BE2C (cell line): Measurements from ENCODE around the gene FKBP4.
A peak's percentile ranks its signal among the peaks of the same experiment; 100 is the strongest.

Source experiments
- DNase-seq: peaks from one replicate; pipeline ENCODE4 v3.0.0-alpha.2; 2020
- H3K27me3 ChIP-seq: fragments of 250-450 bp; sonication (Bioruptor Pico); 2 replicates; pipeline ENCODE4 v1.5.1; 2020; ENCODE audit warnings: mild to moderate bottlenecking
- H3K36me3 ChIP-seq: fragments of 250-450 bp; sonication (Bioruptor Pico); 2 replicates; pipeline ENCODE4 v1.5.1; 2020; ENCODE audit warnings: mild to moderate bottlenecking
- H3K4me1 ChIP-seq: fragments of 250-450 bp; sonication (Bioruptor Pico); 2 replicates; pipeline ENCODE4 v1.5.1; 2020
- H3K4me3 ChIP-seq: 2 replicates; pipeline ENCODE4 v1.5.1; 2011; ENCODE audit warnings: low read depth, low read length
- H3K9me3 ChIP-seq: fragments of 250-450 bp; sonication (Bioruptor Pico); 2 replicates; pipeline ENCODE4 v1.5.1; 2020
- TF ChIP-seq, protein P1 (sequence below): IDR thresholded peaks from 2 replicates; pipeline ENCODE4 v1.5.1; 2012; ENCODE audit warnings: mild to moderate bottlenecking, low read depth, low read length

Gene FKBP4

DNA sequence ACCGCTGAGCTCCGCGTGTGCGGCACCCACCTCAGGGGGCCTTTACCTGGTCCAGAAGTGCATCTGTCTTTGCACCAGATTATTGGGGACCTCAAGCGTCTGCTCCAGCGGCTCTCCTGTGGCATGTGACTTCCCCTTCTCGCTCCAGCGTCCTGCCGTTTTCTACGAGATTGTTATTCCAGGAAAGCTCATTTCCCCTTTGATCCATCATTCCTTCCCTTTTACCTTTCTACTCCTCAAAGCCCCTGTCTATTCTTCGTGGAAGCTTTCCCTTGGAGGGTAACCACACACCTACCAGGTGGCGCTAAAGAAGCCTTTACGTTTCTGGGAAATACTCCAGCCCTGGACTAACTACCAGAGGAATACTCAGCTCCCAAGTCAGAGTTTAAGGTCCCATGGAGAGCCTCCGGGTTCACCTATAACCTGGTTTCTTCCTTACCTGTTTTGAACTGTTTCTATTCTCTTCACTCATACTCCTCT, 1.5 kb downstream of the FKBP4 start:
- peak overlapping the region; percentile 94 for H3K4me3 ChIP-seq
- TF ChIP-seq, protein P1, sequence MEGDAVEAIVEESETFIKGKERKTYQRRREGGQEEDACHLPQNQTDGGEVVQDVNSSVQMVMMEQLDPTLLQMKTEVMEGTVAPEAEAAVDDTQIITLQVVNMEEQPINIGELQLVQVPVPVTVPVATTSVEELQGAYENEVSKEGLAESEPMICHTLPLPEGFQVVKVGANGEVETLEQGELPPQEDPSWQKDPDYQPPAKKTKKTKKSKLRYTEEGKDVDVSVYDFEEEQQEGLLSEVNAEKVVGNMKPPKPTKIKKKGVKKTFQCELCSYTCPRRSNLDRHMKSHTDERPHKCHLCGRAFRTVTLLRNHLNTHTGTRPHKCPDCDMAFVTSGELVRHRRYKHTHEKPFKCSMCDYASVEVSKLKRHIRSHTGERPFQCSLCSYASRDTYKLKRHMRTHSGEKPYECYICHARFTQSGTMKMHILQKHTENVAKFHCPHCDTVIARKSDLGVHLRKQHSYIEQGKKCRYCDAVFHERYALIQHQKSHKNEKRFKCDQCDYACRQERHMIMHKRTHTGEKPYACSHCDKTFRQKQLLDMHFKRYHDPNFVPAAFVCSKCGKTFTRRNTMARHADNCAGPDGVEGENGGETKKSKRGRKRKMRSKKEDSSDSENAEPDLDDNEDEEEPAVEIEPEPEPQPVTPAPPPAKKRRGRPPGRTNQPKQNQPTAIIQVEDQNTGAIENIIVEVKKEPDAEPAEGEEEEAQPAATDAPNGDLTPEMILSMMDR: no peak
- H3K9me3 ChIP-seq: no peaks in the 10 kb centered on the region
- H3K36me3 ChIP-seq: peaks cover 53% of the 10 kb centered on the region
- no peak for DNase-seq
- H3K4me1 ChIP-seq: peaks cover 4% of the 10 kb centered on the region; the same call in 1 of the 2 replicates
- no peaks in the 10 kb centered on the region for H3K27me3 ChIP-seq

DNA sequence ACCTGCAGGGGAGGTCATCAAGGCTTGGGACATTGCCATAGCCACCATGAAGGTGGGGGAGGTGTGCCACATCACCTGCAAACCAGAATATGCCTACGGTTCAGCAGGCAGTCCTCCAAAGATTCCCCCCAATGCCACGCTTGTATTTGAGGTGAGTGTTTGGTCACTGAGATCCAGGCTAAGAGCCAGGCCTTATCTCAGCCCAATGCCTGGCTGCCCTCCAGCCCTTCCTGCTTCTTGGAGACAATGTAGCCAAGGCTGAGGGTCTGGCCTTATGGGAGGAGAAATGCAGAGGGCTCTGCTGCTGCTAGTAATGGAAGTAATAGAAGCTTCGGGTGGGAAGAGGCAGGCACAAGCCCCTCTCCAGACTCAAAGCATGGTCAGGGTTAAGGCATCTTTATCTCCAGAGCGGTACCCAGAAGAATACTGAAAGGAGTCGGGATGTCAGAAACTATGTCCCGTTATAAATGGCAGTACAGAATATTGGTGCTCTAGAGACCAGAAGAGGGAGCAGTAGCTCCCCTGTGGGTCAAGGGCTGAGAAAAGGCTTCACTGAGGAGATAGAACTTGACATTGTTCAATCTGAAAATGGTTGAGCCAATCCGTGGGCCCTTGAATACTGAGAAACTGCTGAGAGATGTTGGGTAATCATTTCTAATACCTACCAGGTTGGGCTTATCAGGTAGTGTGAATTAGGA, 3.1 kb downstream of the FKBP4 start:
- TF ChIP-seq, protein P1: peak; percentile 11
- peaks cover 69% of the 10 kb centered on the region for H3K36me3 ChIP-seq
- DNase-seq: no peak

DNA sequence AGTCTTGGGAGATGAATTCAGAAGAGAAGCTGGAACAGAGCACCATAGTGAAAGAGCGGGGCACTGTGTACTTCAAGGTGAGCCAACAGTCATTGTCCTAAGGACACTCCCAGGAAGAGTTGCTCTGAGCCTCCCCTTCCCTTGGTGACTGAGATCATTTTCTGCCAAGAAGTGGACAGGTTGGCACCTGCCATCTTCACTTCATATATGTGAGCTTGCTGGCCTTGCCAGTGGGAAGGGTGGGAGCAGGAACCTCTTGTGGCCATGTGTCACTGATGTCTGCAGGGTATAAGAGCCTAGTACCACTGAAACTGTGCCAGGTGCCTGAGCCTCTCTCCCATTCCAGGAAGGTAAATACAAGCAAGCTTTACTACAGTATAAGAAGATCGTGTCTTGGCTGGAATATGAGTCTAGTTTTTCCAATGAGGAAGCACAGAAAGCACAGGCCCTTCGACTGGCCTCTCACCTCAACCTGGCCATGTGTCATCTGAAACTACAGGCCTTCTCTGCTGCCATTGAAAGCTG, 5.3 kb downstream of the FKBP4 start:
- Histone ChIP-seq H3K36me3 (peaks cover 92% of the 10 kb centered on the region), H3K4me3 (no peak overlapping the region), H3K9me3 (no peaks in the 10 kb centered on the region), H3K27me3 (no peaks in the 10 kb centered on the region), H3K4me1 (peaks cover 4% of the 10 kb centered on the region; the same call in 1 of the 2 replicates)
- TF ChIP-seq, protein P1: no peak
- no peak for DNase-seq

More for the DNA sequence above, 3.1 kb downstream of the FKBP4 start:
- Histone ChIP-seq H3K4me3 (no peak overlapping the region), H3K9me3 (no peaks in the 10 kb centered on the region), H3K4me1 (peaks cover 4% of the 10 kb centered on the region; the same call in 1 of the 2 replicates), H3K27me3 (no peaks in the 10 kb centered on the region)

DNA sequence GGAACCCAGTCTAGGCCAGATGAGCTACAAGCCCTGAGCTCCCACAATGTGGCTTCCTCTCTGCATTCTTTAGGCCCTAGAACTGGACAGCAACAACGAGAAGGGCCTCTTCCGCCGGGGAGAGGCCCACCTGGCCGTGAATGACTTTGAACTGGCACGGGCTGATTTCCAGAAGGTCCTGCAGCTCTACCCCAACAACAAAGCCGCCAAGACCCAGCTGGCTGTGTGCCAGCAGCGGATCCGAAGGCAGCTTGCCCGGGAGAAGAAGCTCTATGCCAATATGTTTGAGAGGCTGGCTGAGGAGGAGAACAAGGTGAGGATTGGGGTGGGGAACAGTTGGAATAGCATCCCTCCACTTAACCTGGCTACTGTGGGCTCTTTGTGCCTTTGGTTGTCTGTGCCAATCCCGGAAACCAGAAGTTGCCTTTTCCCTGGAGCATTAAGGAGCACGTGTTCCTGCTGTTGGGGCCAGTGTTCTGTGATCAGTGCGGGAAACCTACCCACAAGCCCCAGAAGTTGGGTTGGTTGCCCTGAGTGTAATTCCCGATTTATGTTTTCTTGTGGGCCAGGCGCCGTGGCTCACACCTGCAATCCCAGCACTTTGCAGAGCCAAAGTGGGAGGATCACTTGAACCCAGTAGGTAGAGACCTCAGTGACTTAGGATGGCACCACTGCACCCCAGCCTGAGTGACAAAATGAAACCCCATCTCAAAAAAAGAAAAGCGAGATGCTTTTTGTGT, 6.4 kb downstream of the FKBP4 start:
- TF ChIP-seq, protein P1: no peak
- no peak for DNase-seq
- H3K27me3 ChIP-seq: no peaks in the 10 kb centered on the region
- peaks cover 94% of the 10 kb centered on the region for H3K36me3 ChIP-seq
- H3K4me3 ChIP-seq: no peak overlapping the region
- peaks cover 4% of the 10 kb centered on the region; the same call in 1 of the 2 replicates for H3K4me1 ChIP-seq
- H3K9me3 ChIP-seq: no peaks in the 10 kb centered on the region

DNA sequence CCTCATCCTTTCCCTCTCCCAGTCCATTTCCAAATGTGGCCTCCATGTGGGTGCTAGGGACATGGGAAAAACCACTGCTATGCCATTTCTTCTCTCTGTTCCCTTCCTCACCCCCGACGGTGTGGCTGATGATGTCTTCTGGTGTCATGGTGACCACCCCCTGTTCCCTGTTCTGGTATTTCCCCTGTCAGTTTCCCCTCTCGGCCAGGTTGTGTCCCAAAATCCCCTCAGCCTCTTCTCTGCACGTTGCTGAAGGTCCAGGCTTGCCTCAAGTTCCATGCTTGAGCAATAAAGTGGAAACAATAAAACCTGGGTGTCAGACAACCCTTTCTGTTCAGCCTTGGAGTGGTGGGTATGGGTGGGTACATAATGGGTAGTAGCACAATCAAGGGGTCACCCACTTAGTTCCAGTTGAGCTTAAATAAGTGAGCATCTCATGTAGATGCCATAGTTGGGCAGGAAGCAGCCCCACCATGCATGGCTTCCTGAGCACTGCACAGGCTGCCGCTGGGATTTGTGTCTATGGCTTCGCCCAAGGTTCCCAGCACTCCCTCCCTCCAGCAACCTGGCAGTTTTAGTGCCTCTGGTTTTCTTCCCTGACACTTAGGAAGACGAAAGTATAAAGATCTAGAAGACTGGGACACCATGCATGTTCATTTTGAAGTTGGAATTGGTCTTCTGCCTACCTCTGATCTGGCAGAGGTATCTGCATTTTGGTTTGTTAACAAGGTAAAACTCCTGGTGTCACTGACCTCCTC, 9.0 kb downstream of the FKBP4 start:
- DNase-seq: no peak
- Histone ChIP-seq H3K4me1 (no peaks in the 10 kb centered on the region; the same call in 1 of the 2 replicates), H3K36me3 (peaks cover 68% of the 10 kb centered on the region), H3K9me3 (no peaks in the 10 kb centered on the region), H3K27me3 (no peaks in the 10 kb centered on the region), H3K4me3 (no peak overlapping the region)
- TF ChIP-seq, protein P1: no peak
